ENCODE data around the gene KANSL2. TPM values are rescaled to one million over a fixed set of nuclear protein-coding genes. Genes with fewer than 3 reads are reported as not detected.
"Not testable (repeated sequence)": the region's sequence is repeated elsewhere in the genome, so short reads cannot be mapped to it uniquely, and the experiment has no call there.

The KANSL2 gene
- total RNA-seq, 1 donor = 48.1 TPM

GRCh38 chr12:48627556-48627955, 54.5 kb downstream of the KANSL2 start:
- Histone ChIP-seq H3K79me2 (ENCODE audit: insufficient read depth, low read length) (no peaks in the 10 kb centered on the region), H3K9me3 (ENCODE audit: low read depth, low read length) (no peaks in the 10 kb centered on the region), H3K27ac (ENCODE audit: low read depth, low read length) (no peak overlapping the region), H3K4me2 (ENCODE audit: insufficient read depth, low read length) (no peak overlapping the region), H3K36me3 (ENCODE audit: insufficient read depth, low read length) (no peaks in the 10 kb centered on the region), H4K20me1 (ENCODE audit: insufficient read depth, low read length) (no peaks in the 10 kb centered on the region), H2AFZ (ENCODE audit: low read length) (no peak overlapping the region), H3K27me3 (ENCODE audit: insufficient read depth, low read length) (peaks cover 20% of the 10 kb centered on the region), H3K4me1 (ENCODE audit: insufficient read depth, low read length) (no peaks in the 10 kb centered on the region), H3K4me3 (ENCODE audit: insufficient read depth, low read length) (no peak overlapping the region)
- no peak for DNase-seq (ENCODE audit: insufficient read length, low spot score, missing footprints)
- no peak for TF ChIP-seq CTCF (IDR thresholded peaks at IDR 0.05; ENCODE audit: extremely low read depth, low read depth, low read length)

GRCh38 chr12:48622997-48623396, 59.0 kb downstream of the KANSL2 start:
- not testable (repeated sequence) for H3K4me3 ChIP-seq (ENCODE audit: insufficient read depth, low read length); H4K20me1 ChIP-seq (ENCODE audit: insufficient read depth, low read length); H3K27me3 ChIP-seq (ENCODE audit: insufficient read depth, low read length); H3K4me1 ChIP-seq (ENCODE audit: insufficient read depth, low read length); DNase-seq (ENCODE audit: insufficient read length, low spot score, missing footprints); H3K79me2 ChIP-seq (ENCODE audit: insufficient read depth, low read length); H3K9me3 ChIP-seq (ENCODE audit: low read depth, low read length); H3K36me3 ChIP-seq (ENCODE audit: insufficient read depth, low read length); H2AFZ ChIP-seq (ENCODE audit: low read length); H3K27ac ChIP-seq (ENCODE audit: low read depth, low read length); H3K4me2 ChIP-seq (ENCODE audit: insufficient read depth, low read length)

DNA sequence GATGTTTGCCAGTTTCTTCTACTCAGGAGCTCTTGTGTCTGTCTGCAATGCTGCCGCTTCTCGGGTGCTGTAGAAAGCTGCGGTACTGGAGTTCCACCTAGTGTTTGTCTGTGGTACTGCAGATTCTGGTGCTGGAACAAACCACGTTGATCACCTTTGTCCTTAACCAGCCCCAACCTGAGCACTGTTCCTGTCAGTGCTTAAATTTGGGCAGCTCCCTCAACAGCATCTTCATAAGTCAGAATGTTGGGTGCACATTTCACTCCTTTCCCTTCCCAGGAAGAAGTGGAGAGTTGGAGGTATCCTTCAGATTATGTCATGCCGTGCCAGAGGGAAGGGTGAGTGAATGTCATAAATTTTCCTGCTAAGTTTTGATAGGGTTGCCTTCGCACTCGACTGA, 63.5 kb downstream of the KANSL2 start:
- no peaks in the 10 kb centered on the region for H3K36me3 ChIP-seq (ENCODE audit: insufficient read depth, low read length)
- H4K20me1 ChIP-seq (ENCODE audit: insufficient read depth, low read length) = no peaks in the 10 kb centered on the region
- no peaks in the 10 kb centered on the region for H3K27me3 ChIP-seq (ENCODE audit: insufficient read depth, low read length)
- no peaks in the 10 kb centered on the region for H3K4me1 ChIP-seq (ENCODE audit: insufficient read depth, low read length)
- no peaks in the 10 kb centered on the region for H3K79me2 ChIP-seq (ENCODE audit: insufficient read depth, low read length)
- no peak overlapping the region for H3K4me2 ChIP-seq (ENCODE audit: insufficient read depth, low read length)
- TF ChIP-seq CTCF (IDR thresholded peaks at IDR 0.05; ENCODE audit: extremely low read depth, low read depth, low read length) = peak; percentile 97
- DNase-seq (ENCODE audit: insufficient read length, low spot score, missing footprints) = peak; percentile 83
- H3K4me3 ChIP-seq (ENCODE audit: insufficient read depth, low read length) = no peak overlapping the region
- H3K9me3 ChIP-seq (ENCODE audit: low read depth, low read length) = no peaks in the 10 kb centered on the region
- H2AFZ ChIP-seq (ENCODE audit: low read length) = no peak overlapping the region
- H3K27ac ChIP-seq (ENCODE audit: low read depth, low read length) = no peak overlapping the region

GRCh38 chr12:48615681-48616080, 66.4 kb downstream of the KANSL2 start:
- Histone ChIP-seq H3K36me3 (ENCODE audit: insufficient read depth, low read length) (no peaks in the 10 kb centered on the region), H4K20me1 (ENCODE audit: insufficient read depth, low read length) (no peaks in the 10 kb centered on the region), H3K27ac (ENCODE audit: low read depth, low read length) (no peak overlapping the region), H3K27me3 (ENCODE audit: insufficient read depth, low read length) (no peaks in the 10 kb centered on the region), H3K4me1 (ENCODE audit: insufficient read depth, low read length) (no peaks in the 10 kb centered on the region), H3K9me3 (ENCODE audit: low read depth, low read length) (no peaks in the 10 kb centered on the region), H3K4me3 (ENCODE audit: insufficient read depth, low read length) (no peak overlapping the region), H3K4me2 (ENCODE audit: insufficient read depth, low read length) (no peak overlapping the region), H2AFZ (ENCODE audit: low read length) (no peak overlapping the region), H3K79me2 (ENCODE audit: insufficient read depth, low read length) (no peaks in the 10 kb centered on the region)
- no peak for DNase-seq (ENCODE audit: insufficient read length, low spot score, missing footprints)
- TF ChIP-seq CTCF (IDR thresholded peaks at IDR 0.05; ENCODE audit: extremely low read depth, low read depth, low read length) = no peak

Measured in osteoblast (primary cell).